NCI-H128 (cell line): ENCODE results near the gene SYN1.
A peak's percentile ranks its signal among the peaks of the same experiment; 100 is the strongest.
"Not testable (repeated sequence)": the region's sequence is repeated elsewhere in the genome, so short reads cannot be mapped to it uniquely, and the experiment has no call there.

ENCODE experiments used
- DNase-seq: peaks from one replicate; lab custom pipeline; 2025; ENCODE audit not compliant: unreplicated experiment; lab: John Stamatoyannopoulos, UW

SYN1 gene

DNA sequence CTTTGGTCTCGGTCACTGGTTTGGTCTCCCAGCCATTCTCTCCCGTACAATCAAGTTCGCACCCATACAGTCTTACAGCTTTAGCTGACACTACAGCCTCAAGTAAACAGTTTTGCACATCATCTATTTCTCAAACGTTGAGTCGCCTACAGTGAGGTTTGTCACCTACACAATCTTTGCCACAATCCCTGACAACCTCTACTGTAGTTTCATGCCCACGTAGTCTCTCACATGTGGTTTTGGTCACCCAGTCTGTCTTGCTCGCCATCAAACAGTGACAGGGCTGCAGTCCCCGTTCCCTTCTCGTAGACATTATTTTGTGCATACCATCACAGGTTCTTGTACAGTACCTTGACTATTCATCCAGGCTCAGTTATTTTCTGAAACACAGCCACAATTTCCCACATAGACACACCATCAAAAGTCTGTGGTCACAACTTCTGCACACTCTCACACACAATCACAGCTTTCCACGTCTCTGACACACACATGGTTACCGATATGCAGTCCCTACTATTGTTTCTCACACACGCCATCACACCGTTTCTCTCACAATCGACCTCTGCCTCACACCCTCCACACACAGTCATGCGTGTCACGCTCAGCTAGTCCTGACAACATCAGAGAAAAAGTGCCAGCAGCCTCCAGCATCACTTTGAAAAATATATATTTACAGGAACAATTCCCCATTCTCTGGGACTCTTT, 15.4 kb upstream of the SYN1 start:
- DNase-seq = no peak

GRCh38 chrX:47633689-47634590, 14.3 kb upstream of the SYN1 start:
- no peak for DNase-seq

DNA sequence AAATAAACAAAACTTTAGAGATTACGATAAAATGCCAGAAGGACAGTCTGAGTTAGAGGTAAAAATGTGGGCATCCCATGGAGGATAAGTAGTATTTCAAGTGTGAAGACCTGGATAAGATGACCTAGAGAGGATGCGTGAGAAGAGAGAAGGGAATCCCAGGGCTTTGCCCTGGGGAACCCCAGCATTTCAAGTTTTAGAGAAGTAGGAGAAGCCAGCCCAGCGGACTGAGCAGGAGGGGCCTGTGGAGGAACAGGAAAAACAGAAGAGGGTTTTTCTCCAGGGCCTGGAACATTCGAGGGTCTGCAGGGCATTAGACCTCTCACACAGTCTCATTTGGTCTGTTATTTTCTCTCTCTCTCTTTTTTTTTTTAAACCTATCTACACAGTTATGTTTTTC, 13.0 kb upstream of the SYN1 start:
- DNase-seq = no peak

GRCh38 chrX:47631676-47632075, 12.0 kb upstream of the SYN1 start:
- no peak for DNase-seq

DNA sequence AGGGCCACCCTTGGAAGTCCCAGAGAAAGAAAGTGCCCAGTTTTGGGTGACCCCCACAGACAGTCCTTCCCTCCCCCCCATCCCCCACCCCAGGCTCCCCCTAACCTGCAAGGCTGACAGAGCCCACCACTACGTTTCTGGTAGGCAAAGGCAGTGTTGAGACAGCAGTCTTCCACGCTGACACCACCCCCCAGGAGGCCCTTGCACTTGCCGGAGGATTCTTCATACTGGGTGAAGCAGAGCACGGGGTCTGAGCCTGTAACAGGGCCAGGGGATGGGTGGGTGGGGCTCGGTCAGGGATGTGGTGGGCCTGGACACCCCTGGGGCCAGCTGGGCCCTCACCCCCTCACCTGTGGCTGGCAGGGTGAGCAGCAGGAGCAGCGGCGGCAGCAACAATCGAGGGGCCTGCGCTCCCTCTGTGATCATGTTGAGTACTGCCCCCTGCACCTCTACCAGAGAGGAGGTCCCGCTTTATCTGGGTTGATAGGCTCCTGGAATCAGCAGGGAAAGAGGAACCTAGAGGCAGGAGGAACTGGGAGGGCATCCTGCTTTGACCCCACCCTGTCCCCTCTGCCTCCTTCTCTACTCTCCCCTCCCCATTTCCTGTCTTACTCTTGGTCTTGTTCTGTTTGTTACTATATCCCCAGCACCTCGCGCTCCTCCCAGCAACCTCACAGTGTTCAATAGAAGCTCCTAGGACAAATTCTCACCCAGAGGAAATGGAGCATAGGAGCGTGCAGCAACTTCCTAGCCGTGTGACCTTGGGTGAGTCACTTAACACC, 10.0 kb upstream of the SYN1 start, which contains the start of gene CFP:
Gene CFP, minus strand, starts transcription at position 512 of the 782 bp plus-strand sequence. Its CDS starts 86 bp downstream, at position 426.
- DNase-seq = no peak

DNA sequence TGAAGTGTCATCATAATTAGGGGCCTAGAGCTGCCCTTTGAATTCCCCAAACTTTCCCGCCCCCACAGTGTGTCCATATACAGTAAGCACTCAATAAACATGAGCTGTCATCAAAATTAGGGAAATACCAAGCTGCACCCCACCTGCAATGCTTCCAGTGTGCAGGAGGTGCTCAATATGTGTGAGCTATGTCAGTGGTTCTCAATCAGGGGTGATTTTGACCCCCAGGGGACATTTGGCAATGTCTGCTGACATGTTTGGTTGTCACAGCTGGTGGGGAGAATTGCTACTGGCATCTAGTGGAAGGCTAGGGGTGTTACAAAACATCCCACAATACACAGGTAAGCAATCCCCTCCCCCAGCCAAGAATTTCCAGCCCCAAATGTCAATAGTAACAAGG, 9.3 kb upstream of the SYN1 start:
- DNase-seq = no peak

DNA sequence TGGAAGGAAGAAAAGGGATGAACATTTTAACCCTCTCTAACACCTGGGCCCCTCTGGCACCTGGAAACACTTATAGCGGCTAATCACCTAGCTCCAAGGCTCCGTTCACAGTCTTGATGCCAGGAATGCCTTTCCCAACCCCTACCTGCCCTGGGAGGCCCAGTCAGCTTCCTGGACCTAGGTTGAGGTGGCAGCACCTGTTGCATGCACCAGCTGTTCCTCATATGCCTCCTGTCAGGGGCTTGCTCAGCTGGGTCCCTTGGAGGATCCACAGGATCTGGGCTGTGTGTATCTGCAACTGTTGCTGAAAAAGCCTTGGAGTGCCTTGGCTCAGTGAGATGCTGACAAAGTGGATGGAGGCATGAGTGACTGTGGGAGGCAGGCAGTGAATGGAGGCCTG, 5.7 kb upstream of the SYN1 start:
- DNase-seq = no peak

DNA sequence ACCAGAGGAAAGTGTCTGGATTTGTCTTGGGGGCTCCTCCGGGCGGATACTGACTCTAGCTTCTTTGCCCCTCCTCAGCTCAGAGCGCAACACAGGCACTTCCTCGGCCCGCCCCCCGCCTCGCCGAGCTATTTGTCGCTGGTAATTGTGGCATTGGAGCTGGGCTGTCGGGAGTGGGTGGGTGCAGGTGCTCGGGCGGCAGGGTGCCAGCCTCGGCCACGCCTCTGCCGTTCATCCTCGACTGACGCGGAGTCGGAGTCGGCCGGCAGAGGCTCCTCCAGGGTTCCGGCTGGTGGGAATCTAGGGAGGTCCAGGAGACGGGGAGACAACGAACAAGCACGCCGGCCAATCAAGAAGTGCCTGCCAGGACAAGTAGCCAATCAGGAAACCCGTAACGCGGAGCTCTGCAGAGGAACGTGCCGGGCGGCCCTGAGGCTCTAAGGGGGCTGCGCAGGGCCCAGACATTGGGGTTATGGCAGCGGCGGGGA, 3.9 kb upstream of the SYN1 start:
- peak; percentile 70 for DNase-seq

DNA sequence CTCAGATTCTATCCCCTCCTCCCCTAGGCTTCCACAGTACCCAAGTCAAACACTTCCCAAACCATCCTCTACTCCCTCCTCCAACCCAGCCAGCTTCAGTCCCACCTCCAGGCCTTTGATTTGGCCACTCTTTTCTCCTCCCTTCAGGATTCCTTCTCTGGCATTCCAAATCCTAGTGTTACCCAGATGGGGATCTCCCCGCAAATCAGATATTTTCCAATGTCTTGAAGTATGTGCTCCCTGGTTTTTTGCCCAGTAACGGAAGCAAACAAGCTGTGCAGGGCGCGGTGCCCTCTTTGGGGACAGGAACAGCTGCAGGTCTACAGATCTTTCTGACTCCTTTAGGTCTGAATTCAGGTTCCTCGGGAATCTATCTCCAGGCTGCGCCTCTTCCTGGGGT, 2.2 kb upstream of the SYN1 start:
- DNase-seq = no peak

DNA sequence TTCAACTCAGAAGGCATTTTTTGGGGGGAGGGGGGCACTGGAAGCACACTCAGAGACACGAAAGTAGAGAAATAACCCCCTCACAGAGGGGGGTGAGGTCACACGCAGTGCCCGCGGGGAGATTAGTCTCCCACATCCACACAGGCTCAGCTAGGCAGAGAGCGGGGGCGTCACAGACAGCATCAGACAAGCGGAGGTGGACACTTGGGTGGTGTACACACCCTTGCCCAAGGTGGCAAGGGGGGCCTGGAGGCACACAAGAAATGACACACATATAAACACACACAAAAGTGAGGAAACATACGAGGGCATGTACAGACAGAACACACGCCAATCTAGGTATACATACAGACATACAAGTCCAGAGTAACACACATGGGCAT, 637 bp upstream of the SYN1 start:
- no peak for DNase-seq

- DNase-seq = no peak
Measured at GRCh38 chrX:47618923-47619485, 653 bp downstream of the SYN1 start.

DNA sequence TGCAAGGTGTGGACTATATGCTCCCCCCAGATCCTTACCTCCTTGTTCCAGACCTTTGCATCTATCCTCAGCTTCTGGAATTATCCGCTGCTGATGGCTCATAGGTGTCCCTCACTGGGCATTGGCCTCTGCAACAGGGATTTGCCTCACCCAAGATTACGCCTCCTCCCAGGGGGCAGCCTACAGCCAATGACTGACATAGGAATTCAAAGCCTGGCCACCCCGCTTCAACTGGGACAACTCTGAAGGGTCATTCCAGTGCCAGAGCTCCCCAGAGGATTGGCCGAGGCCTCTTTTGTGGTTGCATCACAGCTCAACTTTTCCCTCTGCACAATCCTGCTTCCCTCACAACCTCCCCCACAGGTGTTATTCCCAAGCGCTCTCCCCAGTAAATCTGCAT, 5.0 kb downstream of the SYN1 start:
- no peak for DNase-seq

GRCh38 chrX:47613082-47613481, 6.6 kb downstream of the SYN1 start:
- no peak for DNase-seq

- no peak for DNase-seq
Measured at GRCh38 chrX:47612418-47612817, 7.2 kb downstream of the SYN1 start.

DNA sequence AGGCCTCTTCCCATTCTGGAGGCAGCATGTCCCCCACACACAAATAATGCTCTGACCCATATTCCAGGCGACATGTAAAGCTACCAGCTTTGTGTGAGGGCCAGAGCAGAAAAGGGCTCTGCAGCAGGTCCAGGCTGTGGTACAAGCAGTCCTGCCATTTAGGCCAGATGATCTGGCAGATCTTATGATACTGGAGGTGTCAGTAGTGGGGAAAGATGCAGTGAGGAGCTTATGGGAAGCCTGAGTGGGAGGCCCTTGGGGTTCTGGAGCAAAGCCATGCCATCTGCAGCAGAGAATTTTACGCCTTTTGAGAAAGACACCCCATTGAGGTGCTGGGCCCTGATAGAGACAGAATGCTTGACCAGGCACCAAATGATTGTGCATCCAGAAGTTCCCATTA, 7.7 kb downstream of the SYN1 start:
- DNase-seq = no peak

DNA sequence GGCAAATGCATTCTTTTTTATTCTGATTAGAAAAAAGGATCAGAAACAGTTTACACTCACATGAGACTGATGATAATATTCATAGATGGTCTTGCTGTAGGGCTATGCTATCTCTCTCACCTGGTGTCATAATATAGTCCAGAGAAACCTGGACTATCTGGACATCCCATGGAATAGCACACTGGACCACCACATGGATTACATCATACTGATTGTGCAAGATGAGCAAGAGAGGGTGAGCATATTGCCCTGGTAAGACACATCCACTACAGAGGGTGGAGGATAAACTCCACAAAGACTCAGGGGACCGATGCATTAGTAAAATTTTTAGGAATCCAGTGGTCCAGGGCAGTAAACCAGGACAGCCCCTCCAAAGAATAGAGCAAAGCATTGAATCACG, 8.2 kb downstream of the SYN1 start:
- no peak for DNase-seq

DNA sequence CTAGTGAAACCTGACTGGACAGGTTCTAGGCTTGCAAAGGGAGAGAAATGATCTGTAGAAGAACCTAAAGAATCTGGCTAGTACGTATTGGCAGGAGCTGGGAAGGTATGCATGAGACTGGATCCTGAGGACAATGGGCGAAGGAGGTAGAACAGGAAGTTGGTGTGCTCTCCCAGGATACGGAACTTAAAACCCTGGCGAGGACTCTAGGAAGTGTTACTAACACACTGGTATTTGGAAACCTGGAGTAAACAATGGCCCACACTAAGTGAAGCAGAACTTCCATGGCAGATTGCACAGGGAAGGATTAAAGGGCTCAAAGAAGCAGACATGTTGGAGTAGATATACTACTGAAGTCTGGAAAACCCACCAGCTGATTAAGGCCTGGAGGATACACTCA, 9.1 kb downstream of the SYN1 start:
- DNase-seq = no peak

DNA sequence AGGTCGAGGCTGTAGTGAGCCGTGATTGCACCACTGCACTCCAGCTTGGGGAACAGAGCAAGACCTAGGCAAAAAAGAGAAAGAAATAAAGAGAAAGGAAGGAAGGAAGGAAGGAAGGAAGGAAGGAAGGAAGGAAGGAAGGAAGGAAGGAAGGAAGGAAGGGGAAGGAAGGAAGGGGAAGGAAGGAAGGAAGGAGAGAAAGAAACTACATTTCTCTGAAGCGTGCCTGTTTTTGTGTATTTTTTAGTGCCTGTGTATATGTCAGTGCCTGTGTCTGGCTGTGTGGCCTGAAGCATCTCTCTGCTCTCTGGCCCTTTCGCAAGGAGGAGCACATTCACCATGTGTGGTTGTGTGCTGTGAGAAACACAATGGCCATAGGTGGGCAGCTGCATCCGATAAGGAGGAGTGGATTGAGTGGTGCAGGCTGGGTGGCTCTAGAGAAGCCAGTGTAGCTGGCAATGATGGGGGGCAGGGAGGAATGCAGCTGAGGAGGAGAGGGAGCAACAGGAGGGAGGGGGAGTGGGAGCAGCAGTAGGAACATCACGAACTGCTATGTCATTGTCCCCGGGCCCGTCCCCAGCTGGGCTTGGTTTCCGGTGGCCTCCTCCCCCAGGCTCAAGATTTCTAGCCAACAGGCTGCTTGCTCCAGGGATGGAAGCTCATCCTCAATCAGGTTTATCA, 11.4 kb downstream of the SYN1 start:
- DNase-seq = no peak

DNA sequence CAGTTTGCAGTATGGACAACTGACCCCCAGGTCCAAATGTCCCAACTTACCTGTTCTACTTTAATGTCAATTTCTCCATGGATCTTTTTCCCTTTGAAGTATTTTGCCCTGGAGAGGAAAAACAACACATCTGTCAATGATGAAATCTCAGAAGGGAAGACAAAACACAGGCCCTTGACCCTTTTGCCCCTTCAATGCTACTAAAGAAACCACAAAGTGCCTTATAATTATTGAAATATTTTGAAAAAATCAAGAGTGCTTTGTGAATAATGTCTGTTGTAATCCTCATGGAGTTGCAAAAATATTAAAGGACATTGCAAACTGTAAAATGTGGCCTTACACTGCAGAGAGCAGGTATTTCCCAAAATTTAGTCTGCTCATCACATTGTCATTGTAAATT, 12.6 kb downstream of the SYN1 start:
- DNase-seq = no peak

GRCh38 chrX:47605024-47605423, 14.6 kb downstream of the SYN1 start:
- DNase-seq = no peak

- DNase-seq = not testable (repeated sequence)
Measured at GRCh38 chrX:47603125-47603524, 16.5 kb downstream of the SYN1 start.
